Adrenal gland (tissue), 12 donors: ENCODE results near the gene SLF2. TPM values are rescaled to one million over a fixed set of nuclear protein-coding genes. Genes with fewer than 3 reads are reported as not detected.

Experiments
- DNase-seq, 7 donors: peaks; one replicate each; pipeline ENCODE4 v3.0.0-alpha.2; 2019 to 2020
- H3K27ac ChIP-seq, 5 donors: fragments of 200-600 bp; sonication (generic) in 4 of 5; 1 replicate in 3 of 5; 2 replicates in 2 of 5; pipeline versions ENCODE4 v1.5.1 to v1.8.0; 2016 to 2020; ENCODE audit warnings: mild to moderate bottlenecking in 1 of 5
- H3K27me3 ChIP-seq: fragments of 200-600 bp; 2 replicates; pipeline ENCODE4 v1.8.0; 2021
- H3K36me3 ChIP-seq, 2 donors: fragments of 200-600 bp; replicated peaks in 1 of 2; 1 replicate in 1 of 2; 2 replicates in 1 of 2; pipeline versions ENCODE4 v1.5.1 to v1.8.0; 2018 to 2022
- H3K4me1 ChIP-seq, 2 donors: fragments of 200-600 bp; replicated peaks in 1 of 2; 1 replicate in 1 of 2; 2 replicates in 1 of 2; pipeline versions ENCODE4 v1.5.1 to v1.8.0; 2018 to 2021
- H3K4me3 ChIP-seq, 4 donors: fragments of 200-600 bp; sonication (generic) in 3 of 4; one replicate each; pipeline ENCODE4 v1.5.1; 2016 to 2018
- H3K9me3 ChIP-seq, 3 donors: fragments of 200-600 bp; sonication (generic) in 1 of 3; replicated peaks in 1 of 3; 1 replicate in 2 of 3; 2 replicates in 1 of 3; pipeline versions ENCODE4 v1.5.1 to v1.8.0; 2016 to 2021
- CTCF ChIP-seq, 6 experiments: fragments of 450-650 bp in 4 of 6; fragments of 200-600 bp in 2 of 6; sonication (generic) in 1 of 6; IDR thresholded peaks; 1 replicate in 5 of 6; 2 replicates in 1 of 6; pipeline versions ENCODE4 v1.5.1 to v1.8.0; 2016 to 2021; ENCODE audit warnings: antibody characterized with exemption in 6 of 6, mild to moderate bottlenecking in 2 of 6, moderate library complexity in 1 of 6
- POLR2A ChIP-seq, 2 donors: fragments of 450-650 bp; IDR thresholded peaks; one replicate each; pipeline ENCODE4 v1.6.1; 2017; ENCODE audit warnings: antibody characterized with exemption in 2 of 2, mild to moderate bottlenecking in 2 of 2, moderate library complexity in 1 of 2
- WGBS, 4 donors: extraction: QIAGEN DNeasy Blood & Tissue Kit in 2 of 4; methylation state at CpG; one replicate each; pipeline versions ENCODE4 v1.1.5 to v1.1.7; 2013 to 2017; 5-methylcytosine and 5-hydroxymethylcytosine counted together
- intact Hi-C, 2 donors: fragments of 100-400 bp; cut with DNase I; formaldehyde crosslinking; loops; one replicate each; pipeline versions ENCODE4 v1.14.1 to v1.15.0; 2022 to 2023
- polyA plus RNA-seq, 3 donors: library from polyadenylated mRNA; stranded (reverse); fragments of 200-250 nt in 2 of 3; fragments of 350-450 nt in 1 of 3; fragmentation: Illumina TruSeq in 1 of 3; extraction: RNeasy Lipid Tissue Mini Kit (QIAGEN cat#74804) in 1 of 3; gene quantifications; one replicate each; pipeline ENCODE4 v1.2.3, GENCODE V29; 2013 to 2014
- total RNA-seq, 9 donors: library from RNA; depleted of rRNA in 4 of 9; stranded (reverse); fragments of >200 nt in 4 of 9; fragments of 120-200 nt in 1 of 9; fragmentation: NEBNext Ultra II Directional in 1 of 9; extraction: Animal tissue kit (Norgen Biotek cat#: 25700) in 1 of 9; gene quantifications; one replicate each; pipeline versions ENCODE4 v1.1.0 to v1.2.4, GENCODE V29; 2013 to 2023
- donor health status: healthy with polysubstance abuse.
- donor health status: Bipolar disorder and iron deficiency.
- donor health status: DM: yes; HTN: yes; CAD: no.
- donor health status: DM: no; HTN: no; CAD: no.
- donor health status: DM: no; HTN: no; CAD: no.
- donor health status: DM: yes; HTN: yes; CAD: no.

SLF2 gene
- total and polyA plus RNA-seq, 12 donors, result 19.8 to 88.7 (median 35.8) TPM

DNA sequence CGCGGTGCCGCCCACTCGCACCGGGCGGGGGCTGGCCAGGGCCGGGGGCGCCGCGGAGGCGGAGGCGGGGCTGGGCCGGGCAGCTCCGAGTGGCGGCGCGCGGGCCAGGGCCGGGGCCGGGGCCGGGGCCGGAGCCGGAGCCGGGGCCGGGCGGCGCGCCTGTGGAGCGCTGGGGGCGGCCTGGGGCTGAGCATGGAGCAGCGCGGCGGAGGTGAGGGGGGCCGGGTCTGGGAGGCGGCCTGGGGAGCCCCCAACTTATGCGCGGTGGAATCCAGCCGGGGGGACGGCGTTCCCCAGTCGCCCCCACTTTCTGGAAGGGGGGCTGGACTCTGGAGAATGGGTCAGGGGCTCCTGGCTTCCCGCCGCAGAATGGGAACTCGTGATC is 87.0 kb downstream of the SLF2 start, which contains the start of gene LZTS2:
LZTS2 (plus strand) TSS at position 67 of the 385 bp plus-strand sequence. CDS start 2,731 bp downstream, outside the sequence.
- Histone ChIP-seq H3K9me3 (no peaks in the 10 kb centered on the region), H3K27ac (peak within 1 kb of the TSS; percentile 97 to 100 (median 100)), H3K27me3 (no peaks in the 10 kb centered on the region), H3K36me3 (peaks cover 0 to 23% of the 10 kb centered on the region in 2 donors), H3K4me3 (peak within 1 kb of the TSS in 3 of 4 donors; percentile 53 to 86 (median 84)), H3K4me1 (peaks cover 24 to 39% of the 10 kb centered on the region in 2 donors)
- no peak for DNase-seq
- 1% methylated on average over 20 to 44 of the region's 44 CpGs; no CpG with 5 or more reads in 1 of the 4 donors for WGBS, 4 donors
- TF ChIP-seq POLR2A (IDR thresholded peaks at IDR 0.05) (no peak), CTCF (IDR thresholded peaks at IDR 0.05) (no peak)
- intact Hi-C loops, result no loop called here

DNA sequence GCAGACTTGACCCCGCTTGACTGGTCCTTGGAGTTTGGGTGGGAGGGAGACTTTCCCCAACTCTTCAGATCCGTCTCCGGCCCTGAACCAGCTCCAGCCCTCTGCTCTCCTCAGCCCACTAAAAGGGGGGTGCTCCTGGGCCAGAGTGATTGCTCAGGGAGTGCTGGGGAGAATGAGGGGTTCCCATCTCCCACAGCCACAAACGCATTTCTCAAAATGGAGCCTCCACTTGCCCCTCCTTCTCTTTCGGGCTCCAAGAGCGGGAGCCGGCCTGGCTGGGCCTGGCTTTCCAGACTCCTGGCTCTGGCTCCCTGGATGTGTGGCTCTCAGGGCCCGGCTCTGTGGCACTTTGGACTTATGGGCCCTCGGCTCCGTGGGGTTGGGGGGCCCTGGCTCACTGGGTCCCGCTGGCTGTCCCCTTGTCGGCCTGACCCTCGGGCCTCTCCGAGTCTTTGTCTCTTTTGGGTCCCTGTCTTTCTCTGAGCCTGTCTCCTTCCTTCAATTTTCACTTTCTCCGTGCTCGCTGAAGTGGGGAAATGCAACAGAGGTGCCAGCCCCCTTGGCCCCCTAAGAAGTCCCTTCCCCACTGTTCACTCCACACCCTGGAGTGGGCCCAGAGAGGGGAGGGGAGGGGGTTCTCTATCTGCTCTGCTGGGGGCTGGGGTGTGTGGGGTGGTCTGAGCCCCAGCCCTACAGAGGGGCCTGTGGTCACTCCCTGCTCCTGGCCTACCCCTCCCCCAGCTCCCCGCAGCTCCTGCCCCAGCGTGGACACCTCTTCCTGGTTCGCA is 87.6 kb downstream of the SLF2 start:
- Histone ChIP-seq H3K36me3 (peaks cover 0 to 29% of the 10 kb centered on the region in 2 donors), H3K27me3 (no peaks in the 10 kb centered on the region), H3K9me3 (no peaks in the 10 kb centered on the region), H3K27ac (peak overlapping the region; percentile 92 to 100 (median 100)), H3K4me1 (peaks cover 24 to 39% of the 10 kb centered on the region in 2 donors), H3K4me3 (peak overlapping the region in 3 of 4 donors; percentile 7 to 86 (median 74))
- TF ChIP-seq POLR2A (IDR thresholded peaks at IDR 0.05), result no peak
- TF ChIP-seq CTCF (IDR thresholded peaks at IDR 0.05), result no peak
- WGBS, 4 donors, result 3 to 11% (median 5%) methylated on average over 12 to 19 of the region's 19 CpGs
- DNase-seq, result peak in 5 of 7 donors; percentile 40 to 60 (median 52)
- intact Hi-C loops, result no loop called here

DNA sequence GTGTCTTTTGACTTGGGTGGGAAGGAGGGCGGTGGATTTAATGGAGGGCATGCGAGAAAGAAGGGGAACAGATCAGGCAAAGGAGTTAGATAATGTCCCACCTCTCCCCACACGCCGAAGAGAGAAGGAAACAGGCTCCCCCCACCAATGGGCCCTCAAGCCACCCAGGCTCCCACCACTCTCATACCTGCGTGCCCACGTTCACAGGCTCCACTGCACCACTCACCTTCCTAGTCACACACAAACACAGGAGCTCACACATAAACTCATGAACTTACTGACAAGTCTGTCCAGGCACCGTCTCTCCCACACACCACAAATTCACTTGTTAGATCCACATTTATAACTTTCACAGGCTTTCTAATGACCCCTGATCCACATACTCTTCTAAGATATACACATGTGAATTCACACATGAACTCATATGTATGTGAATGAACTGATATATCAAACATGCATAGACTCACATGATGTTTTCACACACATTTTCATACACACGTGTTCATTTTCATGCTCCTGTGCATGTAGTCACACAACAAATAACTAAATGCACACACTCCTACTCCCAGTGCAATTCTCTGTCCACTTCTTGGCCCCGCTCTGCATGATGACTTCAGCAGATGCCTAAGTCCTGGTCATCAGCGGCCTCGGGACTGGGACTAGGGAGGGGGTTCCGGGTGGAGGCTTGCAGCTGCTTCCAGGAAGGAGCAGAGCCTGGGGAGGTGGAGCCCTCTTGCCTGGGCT is 88.3 kb downstream of the SLF2 start:
- no peaks in the 10 kb centered on the region for H3K9me3 ChIP-seq
- peak; percentile 91 to 98 (median 97) for DNase-seq
- TF ChIP-seq POLR2A (IDR thresholded peaks at IDR 0.05) (peak; percentile 82 to 98), CTCF (IDR thresholded peaks at IDR 0.05) (no peak)
- H3K27me3 ChIP-seq, result no peaks in the 10 kb centered on the region
- 10 to 22% (median 15%) methylated on average over 12 of the region's 12 CpGs for WGBS, 4 donors
- H3K4me3 ChIP-seq, result peak overlapping the region in 2 of 4 donors; percentile 74 to 86
- intact Hi-C loops, result no loop called here
- H3K4me1 ChIP-seq, result peaks cover 24 to 39% of the 10 kb centered on the region in 2 donors
- peak overlapping the region; percentile 92 to 100 (median 100) for H3K27ac ChIP-seq
- peaks cover 0 to 37% of the 10 kb centered on the region in 2 donors for H3K36me3 ChIP-seq

GRCh38 chr10:101001659-101002035 is 88.9 kb downstream of the SLF2 start:
- H3K9me3 ChIP-seq, result no peaks in the 10 kb centered on the region
- H3K36me3 ChIP-seq, result peaks cover 0 to 42% of the 10 kb centered on the region in 2 donors
- peaks cover 24 to 36% of the 10 kb centered on the region in 2 donors for H3K4me1 ChIP-seq
- WGBS, 4 donors, result 48 to 60% (median 48%) methylated on average over 4 to 5 of the region's 5 CpGs; no CpG with 5 or more reads in 1 of the 4 donors
- peak overlapping the region in 1 of 4 donors; percentile 86 for H3K4me3 ChIP-seq
- no peaks in the 10 kb centered on the region for H3K27me3 ChIP-seq
- intact Hi-C loops, result no loop called here
- DNase-seq, result no peak
- TF ChIP-seq POLR2A (IDR thresholded peaks at IDR 0.05) (no peak), CTCF (IDR thresholded peaks at IDR 0.05) (no peak)
- H3K27ac ChIP-seq, result peak overlapping the region; percentile 69 to 100 (median 100)
